HG02981 (cell line): ENCODE data around the gene TMEM43.
A peak's percentile ranks its signal among the peaks of the same experiment; 100 is the strongest.

Experiments
- ATAC-seq: cut with Tn5 transposase; IDR thresholded peaks from one replicate; pipeline ENCODE4 v1.9.1; 2021; ENCODE audit warnings: mild to moderate bottlenecking, moderate library complexity; ENCODE audit not compliant: unreplicated experiment

Gene TMEM43

GRCh38 chr3:14170531-14171159 lies 45.8 kb downstream of the TMEM43 start:
- ATAC-seq: no peak

- no peak for ATAC-seq
These were observed 47.6 kb downstream of the TMEM43 start for GRCh38 chr3:14172496-14172895.

GRCh38 chr3:14174483-14174882 lies 49.6 kb downstream of the TMEM43 start:
- no peak for ATAC-seq

GRCh38 chr3:14175383-14176037 lies 50.7 kb downstream of the TMEM43 start:
- ATAC-seq: no peak

GRCh38 chr3:14177580-14178246 lies 52.9 kb downstream of the TMEM43 start:
- peak; percentile 3 for ATAC-seq

- peak; percentile 91 for ATAC-seq
These were observed 53.6 kb downstream of the TMEM43 start, which contains the start of the genes LSM3 and XPC for GRCh38 chr3:14178247-14179113. Gene LSM3 (plus strand): TSS chr3:14178817. CDS start chr3:14178861, 44 bp downstream. Gene XPC (minus strand): TSS chr3:14178601. CDS start chr3:14178568, 33 bp downstream.

- ATAC-seq: no peak
These were observed 54.2 kb downstream of the TMEM43 start for GRCh38 chr3:14179114-14179465.

GRCh38 chr3:14179795-14180194 lies 54.9 kb downstream of the TMEM43 start:
- no peak for ATAC-seq

GRCh38 chr3:14181253-14181652 lies 56.4 kb downstream of the TMEM43 start:
- no peak for ATAC-seq

GRCh38 chr3:14183015-14183577 lies 58.2 kb downstream of the TMEM43 start:
- no peak for ATAC-seq

GRCh38 chr3:14186854-14187458 lies 62.1 kb downstream of the TMEM43 start:
- ATAC-seq: no peak

GRCh38 chr3:14188041-14188754 lies 63.3 kb downstream of the TMEM43 start:
- ATAC-seq: no peak
